ENCODE results near the gene KCNK2. TPM values are rescaled to one million over a fixed set of nuclear protein-coding genes. Genes with fewer than 3 reads are reported as not detected.

Gene KCNK2
- polyA plus RNA-seq, 1 donor (not counting 4 experiments of a cell fraction or from before 2014, with no cell fraction given), result 0.10 TPM

- H3K4me2 ChIP-seq (ENCODE audit: control insufficient read depth, extremely low read depth, insufficient read depth, low read depth, low read length), result no peak overlapping the region
- H3K27ac ChIP-seq (ENCODE audit: control insufficient read depth, insufficient read depth, low read length), result no peak overlapping the region
- H3K4me1 ChIP-seq (ENCODE audit: control insufficient read depth, extremely low read depth, insufficient read depth, low read length), result no peaks in the 10 kb centered on the region
- H3K4me3 ChIP-seq (ENCODE audit: control insufficient read depth in 2 of 3, extremely low read depth in 1 of 3, insufficient read depth in 2 of 3, low read depth in 1 of 3, low read length in 3 of 3), result no peak overlapping the region
- no peaks in the 10 kb centered on the region for H3K9me1 ChIP-seq (ENCODE audit: control insufficient read depth, extremely low read depth, insufficient read depth, low read length)
- DNase-seq (ENCODE audit: low read depth, low spot score), result no peak
- no peaks in the 10 kb centered on the region for H3K36me3 ChIP-seq (ENCODE audit: control insufficient read depth in 2 of 2, extremely low read depth in 1 of 2, insufficient read depth in 2 of 2, low read length in 2 of 2)
- H4K20me1 ChIP-seq (ENCODE audit: control insufficient read depth, extremely low read depth, insufficient read depth, low read length), result no peaks in the 10 kb centered on the region
- no peak for FAIRE-seq
- H2AFZ ChIP-seq (ENCODE audit: control insufficient read depth, low read length), result no peak overlapping the region
- H3K9me3 ChIP-seq (ENCODE audit: control insufficient read depth, low read depth, low read length), result no peaks in the 10 kb centered on the region
- no peak overlapping the region for H3K9ac ChIP-seq (ENCODE audit: control insufficient read depth, extremely low read depth, insufficient read depth, low read length)
- no peaks in the 10 kb centered on the region for H3K27me3 ChIP-seq (ENCODE audit: control insufficient read depth, extremely low read depth, insufficient read depth, low read length)
- H3K79me2 ChIP-seq (ENCODE audit: control insufficient read depth, insufficient read depth, low read length), result no peaks in the 10 kb centered on the region
- dilution Hi-C loops (cut with MboI; ENCODE audit: extremely low pct_ligation_motif_present, low sequenced_read_pairs), result no loop called here
- TF ChIP-seq CTCF (optimal IDR thresholded peaks at IDR 0.05 in 1 of 3, IDR thresholded peaks at IDR 0.05 in 1 of 3, conservative IDR thresholded peaks at IDR 0.05 in 1 of 3; ENCODE audit: extremely low read depth in 1 of 3, insufficient read depth in 2 of 3, low read length in 3 of 3), result no peak
- no peak for TF ChIP-seq EZH2 (IDR thresholded peaks at IDR 0.05; ENCODE audit: low read length)
Measured at GRCh38 chr1:215250913-215251312, 168.4 kb downstream of the KCNK2 start.

GRCh38 chr1:215251428-215251827, 168.9 kb downstream of the KCNK2 start:
- H3K36me3 ChIP-seq (ENCODE audit: control insufficient read depth in 2 of 2, extremely low read depth in 1 of 2, insufficient read depth in 2 of 2, low read length in 2 of 2), result no peaks in the 10 kb centered on the region
- no peaks in the 10 kb centered on the region for H3K9me1 ChIP-seq (ENCODE audit: control insufficient read depth, extremely low read depth, insufficient read depth, low read length)

More at GRCh38 chr1:215251428-215251827, 168.9 kb downstream of the KCNK2 start:
- TF ChIP-seq CTCF (optimal IDR thresholded peaks at IDR 0.05 in 1 of 3, IDR thresholded peaks at IDR 0.05 in 1 of 3, conservative IDR thresholded peaks at IDR 0.05 in 1 of 3; ENCODE audit: extremely low read depth in 1 of 3, insufficient read depth in 2 of 3, low read length in 3 of 3), result no peak
- TF ChIP-seq EZH2 (IDR thresholded peaks at IDR 0.05; ENCODE audit: low read length), result no peak
- Histone ChIP-seq H2AFZ (ENCODE audit: control insufficient read depth, low read length) (no peak overlapping the region), H3K79me2 (ENCODE audit: control insufficient read depth, insufficient read depth, low read length) (no peaks in the 10 kb centered on the region), H4K20me1 (ENCODE audit: control insufficient read depth, extremely low read depth, insufficient read depth, low read length) (no peaks in the 10 kb centered on the region), H3K4me2 (ENCODE audit: control insufficient read depth, extremely low read depth, insufficient read depth, low read depth, low read length) (no peak overlapping the region), H3K27me3 (ENCODE audit: control insufficient read depth, extremely low read depth, insufficient read depth, low read length) (no peaks in the 10 kb centered on the region), H3K4me1 (ENCODE audit: control insufficient read depth, extremely low read depth, insufficient read depth, low read length) (no peaks in the 10 kb centered on the region), H3K9me3 (ENCODE audit: control insufficient read depth, low read depth, low read length) (no peaks in the 10 kb centered on the region), H3K4me3 (ENCODE audit: control insufficient read depth in 2 of 3, extremely low read depth in 1 of 3, insufficient read depth in 2 of 3, low read depth in 1 of 3, low read length in 3 of 3) (no peak overlapping the region), H3K27ac (ENCODE audit: control insufficient read depth, insufficient read depth, low read length) (no peak overlapping the region), H3K9ac (ENCODE audit: control insufficient read depth, extremely low read depth, insufficient read depth, low read length) (no peak overlapping the region)
- dilution Hi-C loops (cut with MboI; ENCODE audit: extremely low pct_ligation_motif_present, low sequenced_read_pairs), result no loop called here
- DNase-seq (ENCODE audit: low read depth, low spot score) (no peak), FAIRE-seq (no peak)

Data from keratinocyte (primary cell).